Astrocyte (in vitro differentiated cells and primary cell): ENCODE results near the gene TMC1. TPM values are rescaled to one million over a fixed set of nuclear protein-coding genes. Genes with fewer than 3 reads are reported as not detected.
"Not testable (repeated sequence)": the region's sequence is repeated elsewhere in the genome, so short reads cannot be mapped to it uniquely, and the experiment has no call there.

Experiments used
- DNase-seq: peaks from one replicate; pipeline ENCODE4 v3.0.0-alpha.2; 2010; ENCODE audit warnings: low read depth
- FAIRE-seq: peaks from 2 replicates; lab custom pipeline; 2011; peaks lifted over from hg19 to GRCh38; lab: Jason Lieb, UNC
- H2AFZ ChIP-seq: 2 replicates; pipeline ENCODE4 v1.6.0; 2012; ENCODE audit warnings: low read depth, low read length, inconsistent platforms
- H3K27ac ChIP-seq: 2 replicates; pipeline ENCODE4 v1.5.1; 2011; ENCODE audit warnings: low read depth, low read length, inconsistent platforms
- H3K27me3 ChIP-seq: 2 replicates; pipeline ENCODE4 v1.6.0; 2011; ENCODE audit warnings: low read length, inconsistent platforms; ENCODE audit not compliant: insufficient read depth
- H3K36me3 ChIP-seq: 2 replicates; pipeline ENCODE4 v1.5.1; 2011; ENCODE audit warnings: low read length, inconsistent platforms; ENCODE audit not compliant: insufficient read depth
- H3K4me1 ChIP-seq: 2 replicates; pipeline ENCODE4 v1.5.1; 2011; ENCODE audit warnings: low read length, inconsistent platforms; ENCODE audit not compliant: insufficient read depth
- H3K4me2 ChIP-seq: 2 replicates; pipeline ENCODE4 v1.6.0; 2012; ENCODE audit warnings: low read length, inconsistent platforms
- H3K4me3 ChIP-seq: 2 replicates; pipeline ENCODE4 v1.5.1; 2011; ENCODE audit warnings: low read depth, mild to moderate bottlenecking, low read length, inconsistent platforms; ENCODE audit not compliant: insufficient read depth
- H3K79me2 ChIP-seq: 2 replicates; pipeline ENCODE4 v1.6.0; 2012; ENCODE audit warnings: mild to moderate bottlenecking, low read length, inconsistent platforms; ENCODE audit not compliant: insufficient read depth
- H3K9ac ChIP-seq: 2 replicates; pipeline ENCODE4 v1.6.0; 2012; ENCODE audit warnings: mild to moderate bottlenecking, low read length, inconsistent platforms
- H3K9me3 ChIP-seq: 2 replicates; pipeline ENCODE4 v1.5.1; 2012; ENCODE audit warnings: low read depth, mild to moderate bottlenecking, low read length, inconsistent platforms; ENCODE audit not compliant: insufficient read depth
- H4K20me1 ChIP-seq: 2 replicates; pipeline ENCODE4 v1.6.0; 2012; ENCODE audit warnings: low read length, inconsistent platforms; ENCODE audit not compliant: insufficient read depth
- H3K27ac Mint-ChIP-seq: one replicate; pipeline ENCODE4 v1.8.0; 2021; ENCODE audit warnings: mild to moderate bottlenecking, mixed read lengths; ENCODE audit not compliant: unreplicated experiment
- H3K27me3 Mint-ChIP-seq: one replicate; pipeline ENCODE4 v1.8.0; 2021; ENCODE audit warnings: low read depth, mixed read lengths; ENCODE audit not compliant: unreplicated experiment
- H3K36me3 Mint-ChIP-seq: one replicate; pipeline ENCODE4 v1.8.0; 2021; ENCODE audit warnings: low read depth, mixed read lengths; ENCODE audit not compliant: unreplicated experiment
- H3K4me1 Mint-ChIP-seq: one replicate; pipeline ENCODE4 v1.8.0; 2021; ENCODE audit warnings: low read depth, mixed read lengths; ENCODE audit not compliant: unreplicated experiment
- H3K4me3 Mint-ChIP-seq: one replicate; pipeline ENCODE4 v1.8.0; 2021; ENCODE audit warnings: mild to moderate bottlenecking, moderate library complexity, mixed read lengths; ENCODE audit not compliant: unreplicated experiment
- H3K9me3 Mint-ChIP-seq: one replicate; pipeline ENCODE4 v1.8.0; 2021; ENCODE audit warnings: mild to moderate bottlenecking, mixed read lengths; ENCODE audit not compliant: unreplicated experiment
- EZH2 ChIP-seq: IDR thresholded peaks from 2 replicates; pipeline ENCODE4 v1.6.1; 2012; ENCODE audit warnings: mild to moderate bottlenecking, low read length, inconsistent platforms; ENCODE audit not compliant: insufficient read depth
- total RNA-seq: library from RNA; stranded (reverse); gene quantifications from 2 replicates; pipeline ENCODE4 v1.2.1, GENCODE V29; 2021
- TF ChIP-seq, protein P1 (sequence below): IDR thresholded peaks from 2 replicates; pipeline ENCODE4 v1.5.1; 2011; ENCODE audit warnings: low read depth, mild to moderate bottlenecking, inconsistent platforms, low read length, moderate library complexity; ENCODE audit not compliant: insufficient read depth

TMC1 gene
- total RNA-seq, 1 donor from 2014 or later = not detected

DNA sequence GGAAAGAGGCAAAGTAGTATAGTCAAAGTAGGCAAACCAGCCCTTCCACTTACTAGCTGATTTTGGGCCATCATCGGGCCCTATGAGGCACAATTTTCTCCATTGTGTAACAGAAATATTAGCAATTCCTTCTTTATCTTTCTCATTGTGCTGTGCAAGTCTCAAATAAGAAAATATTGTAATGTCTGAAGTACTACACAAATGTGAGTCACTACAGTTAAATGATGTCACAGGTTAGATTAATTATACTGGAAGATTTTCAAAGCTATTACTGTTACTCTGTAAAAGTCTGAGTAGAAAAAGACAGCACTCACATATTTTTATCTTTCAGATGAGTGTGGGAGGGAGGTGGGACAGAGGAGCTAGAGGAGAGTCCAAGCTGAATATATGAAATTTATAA is 12.4 kb upstream of the TMC1 start:
- Histone ChIP-seq H3K27me3 (no peaks in the 10 kb centered on the region), H3K27ac (peak overlapping the region; percentile 60), H3K4me3 (no peak overlapping the region), H3K4me1 (peaks cover 17% of the 10 kb centered on the region), H3K4me2 (peak overlapping the region; percentile 43), H3K36me3 (no peaks in the 10 kb centered on the region), H2AFZ (peak overlapping the region; percentile 48), H3K9me3 (no peaks in the 10 kb centered on the region), H4K20me1 (no peaks in the 10 kb centered on the region), H3K9ac (peak overlapping the region; percentile 43), H3K79me2 (no peaks in the 10 kb centered on the region)
- Mint-ChIP-seq H3K9me3 (no peaks in the 10 kb centered on the region), H3K4me1 (peaks cover 16% of the 10 kb centered on the region), H3K36me3 (no peaks in the 10 kb centered on the region), H3K27me3 (no peaks in the 10 kb centered on the region), H3K4me3 (no peak overlapping the region), H3K27ac (no peak overlapping the region)
- TF ChIP-seq EZH2 = no peak
- TF ChIP-seq, protein P1, sequence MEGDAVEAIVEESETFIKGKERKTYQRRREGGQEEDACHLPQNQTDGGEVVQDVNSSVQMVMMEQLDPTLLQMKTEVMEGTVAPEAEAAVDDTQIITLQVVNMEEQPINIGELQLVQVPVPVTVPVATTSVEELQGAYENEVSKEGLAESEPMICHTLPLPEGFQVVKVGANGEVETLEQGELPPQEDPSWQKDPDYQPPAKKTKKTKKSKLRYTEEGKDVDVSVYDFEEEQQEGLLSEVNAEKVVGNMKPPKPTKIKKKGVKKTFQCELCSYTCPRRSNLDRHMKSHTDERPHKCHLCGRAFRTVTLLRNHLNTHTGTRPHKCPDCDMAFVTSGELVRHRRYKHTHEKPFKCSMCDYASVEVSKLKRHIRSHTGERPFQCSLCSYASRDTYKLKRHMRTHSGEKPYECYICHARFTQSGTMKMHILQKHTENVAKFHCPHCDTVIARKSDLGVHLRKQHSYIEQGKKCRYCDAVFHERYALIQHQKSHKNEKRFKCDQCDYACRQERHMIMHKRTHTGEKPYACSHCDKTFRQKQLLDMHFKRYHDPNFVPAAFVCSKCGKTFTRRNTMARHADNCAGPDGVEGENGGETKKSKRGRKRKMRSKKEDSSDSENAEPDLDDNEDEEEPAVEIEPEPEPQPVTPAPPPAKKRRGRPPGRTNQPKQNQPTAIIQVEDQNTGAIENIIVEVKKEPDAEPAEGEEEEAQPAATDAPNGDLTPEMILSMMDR = no peak
- FAIRE-seq (peak; percentile 39), DNase-seq (peak; percentile 88)

- peak overlapping the region; percentile 43 for H3K4me2 ChIP-seq
- TF ChIP-seq, protein P1 = no peak
- no peak for TF ChIP-seq EZH2
- no peaks in the 10 kb centered on the region for H3K79me2 ChIP-seq
- H3K9me3 ChIP-seq = no peaks in the 10 kb centered on the region
- peak overlapping the region; percentile 43 for H3K9ac ChIP-seq
- peak overlapping the region; percentile 60 for H3K27ac ChIP-seq
- peak overlapping the region; percentile 82 for H3K27ac Mint-ChIP-seq
- no peak overlapping the region for H3K4me3 Mint-ChIP-seq
- H3K4me3 ChIP-seq = no peak overlapping the region
- H3K4me1 Mint-ChIP-seq = peaks cover 19% of the 10 kb centered on the region
- FAIRE-seq (peak; percentile 47), DNase-seq (peak; percentile 66)
- peaks cover 17% of the 10 kb centered on the region for H3K4me1 ChIP-seq
- H2AFZ ChIP-seq = peak overlapping the region; percentile 59
- H4K20me1 ChIP-seq = no peaks in the 10 kb centered on the region
- no peaks in the 10 kb centered on the region for H3K27me3 Mint-ChIP-seq
- no peaks in the 10 kb centered on the region for H3K36me3 Mint-ChIP-seq
- no peaks in the 10 kb centered on the region for H3K27me3 ChIP-seq
- no peaks in the 10 kb centered on the region for H3K36me3 ChIP-seq
- no peaks in the 10 kb centered on the region for H3K9me3 Mint-ChIP-seq
Measured at GRCh38 chr9:72509635-72510034, 11.8 kb upstream of the TMC1 start.

DNA sequence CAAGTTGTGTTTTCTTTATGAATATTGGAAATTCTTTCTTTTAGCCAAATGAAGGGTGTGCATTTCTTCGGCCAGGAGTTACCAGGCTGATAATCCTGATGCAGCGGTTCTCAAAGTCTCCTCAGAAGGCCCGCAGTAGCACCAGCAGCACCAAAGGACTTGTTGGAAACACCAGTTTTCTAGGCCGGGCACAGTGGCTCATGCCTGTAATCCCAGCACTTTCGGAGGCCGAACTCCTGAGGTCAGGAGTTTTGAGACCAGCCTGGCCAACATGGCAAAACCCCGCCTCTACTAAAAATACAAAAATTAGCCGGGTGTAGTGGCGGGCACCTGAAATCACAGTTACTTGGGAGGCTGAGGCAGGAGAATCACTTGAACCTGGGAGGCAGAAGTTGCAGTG is 397 bp upstream of the TMC1 start:
- not testable (repeated sequence) for H3K4me3 Mint-ChIP-seq, H3K36me3 ChIP-seq, H3K4me2 ChIP-seq, H3K36me3 Mint-ChIP-seq, H3K9ac ChIP-seq, H3K9me3 Mint-ChIP-seq, H3K9me3 ChIP-seq, H4K20me1 ChIP-seq, H3K27me3 ChIP-seq, H3K27me3 Mint-ChIP-seq, H3K27ac Mint-ChIP-seq, FAIRE-seq, H3K79me2 ChIP-seq, H3K27ac ChIP-seq, H3K4me3 ChIP-seq, H2AFZ ChIP-seq, DNase-seq
- peaks cover 12% of the 10 kb centered on the region for H3K4me1 Mint-ChIP-seq
- H3K4me1 ChIP-seq = peaks cover 13% of the 10 kb centered on the region
